Neural cell (in vitro differentiated cells): ENCODE measurements around the gene ENTPD8. TPM values are rescaled to one million over a fixed set of nuclear protein-coding genes. Genes with fewer than 3 reads are reported as not detected.

ENCODE experiments used
- H2AFZ ChIP-seq: fragments of 200-600, 300-800 bp; sonication (generic), shearing (Covaris generic); 2 replicates; pipeline ENCODE4 v1.6.0; 2014; ENCODE audit warnings: low read depth, mild to moderate bottlenecking, antibody characterized with exemption, low read length, moderate library complexity
- H3F3A ChIP-seq: fragments of 200-600 bp; shearing (Covaris generic); 2 replicates; pipeline ENCODE4 v1.6.1; 2016; ENCODE audit warnings: mild to moderate bottlenecking, moderate library complexity, mixed read lengths, antibody characterized with exemption, low read length; ENCODE audit not compliant: insufficient read depth, poor library complexity, severe bottlenecking
- H3K27ac ChIP-seq: fragments of 200-600, 300-800 bp; sonication (generic), shearing (Covaris generic); 2 replicates; pipeline ENCODE4 v1.5.1; 2014; ENCODE audit warnings: mild to moderate bottlenecking, low read length, moderate library complexity
- H3K27me3 ChIP-seq: fragments of 300-800, 200-600 bp; sonication (generic), shearing (Covaris generic); 2 replicates; pipeline ENCODE4 v1.6.0; 2014; ENCODE audit warnings: mild to moderate bottlenecking, low read depth, low read length, moderate library complexity; ENCODE audit not compliant: insufficient read depth
- H3K36me3 ChIP-seq: fragments of 300-800, 200-600 bp; sonication (generic), shearing (Covaris generic); 2 replicates; pipeline ENCODE4 v1.5.1; 2014; ENCODE audit warnings: mild to moderate bottlenecking, antibody characterized with exemption, low read length, moderate library complexity; ENCODE audit not compliant: insufficient read depth
- H3K4me2 ChIP-seq: fragments of 300-800, 200-600 bp; sonication (generic), shearing (Covaris generic); 2 replicates; pipeline ENCODE4 v1.6.0; 2014; ENCODE audit warnings: mild to moderate bottlenecking, low read length
- H3K4me3 ChIP-seq: fragments of 300-800, 200-600 bp; sonication (generic), shearing (Covaris generic); 2 replicates; pipeline ENCODE4 v1.5.1; 2014; ENCODE audit warnings: mild to moderate bottlenecking, low read length, moderate library complexity
- H3K79me2 ChIP-seq: fragments of 200-600 bp; shearing (Covaris generic); replicated peaks from 2 replicates; pipeline ENCODE4 v1.6.0; 2014; ENCODE audit warnings: mild to moderate bottlenecking, low read length, moderate library complexity; ENCODE audit not compliant: insufficient read depth
- H3K9ac ChIP-seq: fragments of 300-800, 200-600 bp; sonication (generic), shearing (Covaris generic); 2 replicates; pipeline ENCODE4 v1.6.1; 2016; ENCODE audit warnings: mild to moderate bottlenecking, low read length, mixed read lengths
- H3K9me2 ChIP-seq: fragments of 200-600 bp; shearing (Covaris generic); 2 replicates; pipeline ENCODE4 v1.6.1; 2016; ENCODE audit warnings: mild to moderate bottlenecking, low read length, mixed read lengths; ENCODE audit not compliant: insufficient read depth
- H3K9me3 ChIP-seq: fragments of 200-600, 300-800 bp; sonication (generic), shearing (Covaris generic); 2 replicates; pipeline ENCODE4 v1.6.1; 2016; ENCODE audit warnings: mild to moderate bottlenecking, mixed run types, low read length, moderate library complexity, mixed read lengths
- H4K20me1 ChIP-seq: fragments of 200-600 bp; shearing (Covaris generic); 2 replicates; pipeline ENCODE4 v1.6.1; 2016; ENCODE audit warnings: mild to moderate bottlenecking, mixed run types; ENCODE audit not compliant: insufficient read depth
- EP300 ChIP-seq: fragments of 450-650 bp; conservative IDR thresholded peaks from 2 replicates; pipeline ENCODE4 v1.6.1; 2014; ENCODE audit warnings: antibody characterized with exemption, mild to moderate bottlenecking, moderate library complexity; ENCODE audit not compliant: poor library complexity, severe bottlenecking
- EZH2 ChIP-seq: fragments of 200-600, 300-800 bp; shearing (Covaris generic), sonication (generic); IDR thresholded peaks from 2 replicates; pipeline ENCODE4 v1.6.1; 2014; ENCODE audit warnings: antibody characterized with exemption, low read length, borderline replicate concordance, mild to moderate bottlenecking; ENCODE audit not compliant: insufficient read depth, poor library complexity, severe bottlenecking
- MXI1 ChIP-seq: fragments of 450-650 bp; conservative IDR thresholded peaks from 2 replicates; pipeline ENCODE4 v1.6.1; 2014; ENCODE audit warnings: antibody characterized with exemption, mild to moderate bottlenecking; ENCODE audit not compliant: poor library complexity, severe bottlenecking
- POLR2AphosphoS5 ChIP-seq: IDR thresholded peaks from 2 replicates; pipeline ENCODE4 v1.6.1; 2012
- RAD21 ChIP-seq: fragments of 450-650 bp; conservative IDR thresholded peaks from 2 replicates; pipeline ENCODE4 v1.6.1; 2014; ENCODE audit warnings: antibody characterized with exemption, mild to moderate bottlenecking, moderate library complexity
- REST ChIP-seq: IDR thresholded peaks from 2 replicates; pipeline ENCODE4 v1.6.1; 2012; ENCODE audit warnings: borderline replicate concordance
- SMC3 ChIP-seq: fragments of 450-650 bp; conservative IDR thresholded peaks from 2 replicates; pipeline ENCODE4 v1.6.1; 2014; ENCODE audit warnings: antibody characterized with exemption, mild to moderate bottlenecking, moderate library complexity; ENCODE audit not compliant: poor library complexity
- TAF1 ChIP-seq: IDR thresholded peaks from 2 replicates; pipeline ENCODE4 v1.6.1; 2012; ENCODE audit warnings: low read depth
- polyA plus RNA-seq: library from polyadenylated mRNA; depleted of rRNA; stranded (reverse); fragments of >200 nt; gene quantifications from 2 replicates; pipeline ENCODE4 v1.2.3, GENCODE V29; 2014
- TF ChIP-seq, protein P1 (sequence below): fragments of 450-650 bp; IDR thresholded peaks from 2 replicates; pipeline ENCODE4 v1.5.1; 2014; ENCODE audit warnings: antibody characterized with exemption, mild to moderate bottlenecking, moderate library complexity; ENCODE audit not compliant: poor library complexity, severe bottlenecking

The ENTPD8 gene
- polyA plus RNA-seq, 1 donor from 2014 or later = not detected

- Histone ChIP-seq H3K9me2 (no peaks in the 10 kb centered on the region), H3K4me3 (no peak overlapping the region), H4K20me1 (no peaks in the 10 kb centered on the region), H3K27me3 (no peaks in the 10 kb centered on the region), H2AFZ (no peak overlapping the region), H3K9me3 (no peaks in the 10 kb centered on the region), H3F3A (no peaks in the 10 kb centered on the region), H3K79me2 (no peaks in the 10 kb centered on the region), H3K4me2 (no peak overlapping the region), H3K9ac (no peak overlapping the region), H3K27ac (no peak overlapping the region), H3K36me3 (no peaks in the 10 kb centered on the region)
- TF ChIP-seq MXI1 (no peak), EZH2 (no peak), RAD21 (no peak), TAF1 (no peak)
- TF ChIP-seq, protein P1, sequence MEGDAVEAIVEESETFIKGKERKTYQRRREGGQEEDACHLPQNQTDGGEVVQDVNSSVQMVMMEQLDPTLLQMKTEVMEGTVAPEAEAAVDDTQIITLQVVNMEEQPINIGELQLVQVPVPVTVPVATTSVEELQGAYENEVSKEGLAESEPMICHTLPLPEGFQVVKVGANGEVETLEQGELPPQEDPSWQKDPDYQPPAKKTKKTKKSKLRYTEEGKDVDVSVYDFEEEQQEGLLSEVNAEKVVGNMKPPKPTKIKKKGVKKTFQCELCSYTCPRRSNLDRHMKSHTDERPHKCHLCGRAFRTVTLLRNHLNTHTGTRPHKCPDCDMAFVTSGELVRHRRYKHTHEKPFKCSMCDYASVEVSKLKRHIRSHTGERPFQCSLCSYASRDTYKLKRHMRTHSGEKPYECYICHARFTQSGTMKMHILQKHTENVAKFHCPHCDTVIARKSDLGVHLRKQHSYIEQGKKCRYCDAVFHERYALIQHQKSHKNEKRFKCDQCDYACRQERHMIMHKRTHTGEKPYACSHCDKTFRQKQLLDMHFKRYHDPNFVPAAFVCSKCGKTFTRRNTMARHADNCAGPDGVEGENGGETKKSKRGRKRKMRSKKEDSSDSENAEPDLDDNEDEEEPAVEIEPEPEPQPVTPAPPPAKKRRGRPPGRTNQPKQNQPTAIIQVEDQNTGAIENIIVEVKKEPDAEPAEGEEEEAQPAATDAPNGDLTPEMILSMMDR = no peak
Observed at GRCh38 chr9:137456061-137456863, 15.1 kb upstream of the ENTPD8 start.

DNA sequence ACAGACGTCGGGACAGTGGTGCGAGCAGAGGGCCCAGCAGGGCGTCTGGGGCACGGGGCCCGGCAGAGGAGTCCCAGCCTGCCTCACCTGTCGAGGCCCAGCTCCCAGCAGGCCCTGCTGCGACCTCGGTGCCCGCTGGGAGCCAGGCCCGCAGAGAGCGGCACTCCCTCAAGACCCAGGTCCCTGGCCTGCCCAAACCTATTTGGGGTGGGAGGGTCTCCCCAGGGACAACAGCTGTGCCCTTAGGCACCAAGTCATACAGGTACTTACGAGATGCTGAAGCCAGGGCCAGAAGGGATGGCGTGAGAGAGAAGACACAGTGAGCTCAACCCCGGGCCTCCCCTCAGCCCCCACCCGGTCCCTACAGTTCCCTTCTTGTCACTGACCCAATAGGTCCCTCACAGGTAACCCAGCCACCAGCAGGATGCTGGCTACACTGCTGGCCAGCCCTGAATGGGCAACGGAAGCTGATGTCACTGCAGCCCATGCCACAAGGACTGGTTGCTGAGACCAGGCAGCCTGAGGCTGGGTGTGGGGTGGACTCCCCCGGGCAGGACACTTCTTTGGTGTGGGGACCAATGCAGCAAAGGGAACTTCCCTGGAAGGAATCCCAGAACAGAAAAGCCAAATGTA lies 14.3 kb upstream of the ENTPD8 start:
- no peak overlapping the region for H3K27ac ChIP-seq
- H3K4me2 ChIP-seq = no peak overlapping the region
- no peak overlapping the region for H3K9ac ChIP-seq

GRCh38 chr9:137454597-137455358 lies 13.6 kb upstream of the ENTPD8 start:
- H3K27ac ChIP-seq = no peak overlapping the region

More for the DNA sequence above, 14.3 kb upstream of the ENTPD8 start:
- Histone ChIP-seq H2AFZ (no peak overlapping the region), H3F3A (no peaks in the 10 kb centered on the region), H3K79me2 (no peaks in the 10 kb centered on the region), H4K20me1 (no peaks in the 10 kb centered on the region), H3K9me2 (no peaks in the 10 kb centered on the region), H3K9me3 (no peaks in the 10 kb centered on the region), H3K27me3 (no peaks in the 10 kb centered on the region), H3K4me3 (no peak overlapping the region), H3K36me3 (no peaks in the 10 kb centered on the region)
- no peak for TF ChIP-seq POLR2AphosphoS5

More at GRCh38 chr9:137454597-137455358, 13.6 kb upstream of the ENTPD8 start:
- H3K9me2 ChIP-seq = no peaks in the 10 kb centered on the region
- H2AFZ ChIP-seq = no peak overlapping the region
- H3K36me3 ChIP-seq = no peaks in the 10 kb centered on the region
- H3K9me3 ChIP-seq = no peaks in the 10 kb centered on the region
- TF ChIP-seq, protein P1 = no peak
- TF ChIP-seq EZH2 (no peak), TAF1 (no peak), MXI1 (no peak), POLR2AphosphoS5 (no peak), SMC3 (no peak), EP300 (no peak), REST (no peak), RAD21 (no peak)
- H3K27me3 ChIP-seq = no peaks in the 10 kb centered on the region
- no peaks in the 10 kb centered on the region for H4K20me1 ChIP-seq
- H3K79me2 ChIP-seq = no peaks in the 10 kb centered on the region
- H3F3A ChIP-seq = no peaks in the 10 kb centered on the region
- no peak overlapping the region for H3K4me3 ChIP-seq
- no peak overlapping the region for H3K9ac ChIP-seq
- H3K4me2 ChIP-seq = no peak overlapping the region
